Myocyte (in vitro differentiated cells): ENCODE measurements around the gene ZNF658. TPM values are rescaled to one million over a fixed set of nuclear protein-coding genes. Genes with fewer than 3 reads are reported as not detected.
"Not testable (repeated sequence)": the region's sequence is repeated elsewhere in the genome, so short reads cannot be mapped to it uniquely, and the experiment has no call there.

Source experiments
- DNase-seq: peaks from one replicate; pipeline ENCODE4 v3.0.0-alpha.2; 2012; ENCODE audit warnings: low read depth
- polyA plus RNA-seq: library from polyadenylated mRNA; unstranded; fragments of >200 nt; gene quantifications from one replicate; pipeline ENCODE4 v1.2.1, GENCODE V29; 2012; ENCODE audit warnings: missing spikeins
- total RNA-seq: library from RNA; depleted of rRNA; stranded (reverse); fragments of >200 nt; gene quantifications from 2 replicates; pipeline ENCODE4 v1.2.3, GENCODE V29; 2014

ZNF658 gene
- 4.6 and 5.3 TPM in 2 replicates for total RNA-seq
- 1.2 TPM for polyA plus RNA-seq

GRCh38 chr9:66900490-66901131, at the start of gene ZNF658:
Gene ZNF658 (plus strand): TSS chr9:66900725. CDS start chr9:66903562, 2,837 bp downstream.
- DNase-seq: peak; percentile 88

- DNase-seq: not testable (repeated sequence)
Observed at GRCh38 chr9:66861732-66862131, 38.8 kb upstream of the ZNF658 start.

- not testable (repeated sequence) for DNase-seq
Observed at GRCh38 chr9:66868660-66869059, 31.9 kb upstream of the ZNF658 start.

GRCh38 chr9:66880605-66881004, 19.9 kb upstream of the ZNF658 start:
- not testable (repeated sequence) for DNase-seq

GRCh38 chr9:66881847-66882246, 18.7 kb upstream of the ZNF658 start:
- not testable (repeated sequence) for DNase-seq

- not testable (repeated sequence) for DNase-seq
Observed at GRCh38 chr9:66890334-66890733, 10.2 kb upstream of the ZNF658 start.

GRCh38 chr9:66901141-66901540, 616 bp downstream of the ZNF658 start:
- DNase-seq: not testable (repeated sequence)

- not testable (repeated sequence) for DNase-seq
Observed at GRCh38 chr9:66909560-66909959, 9.0 kb downstream of the ZNF658 start.

- not testable (repeated sequence) for DNase-seq
Observed at GRCh38 chr9:66920072-66920471, 19.5 kb downstream of the ZNF658 start.

GRCh38 chr9:66936194-66936870, 35.8 kb downstream of the ZNF658 start:
- not testable (repeated sequence) for DNase-seq

GRCh38 chr9:66937662-66938061, 37.1 kb downstream of the ZNF658 start:
- not testable (repeated sequence) for DNase-seq

GRCh38 chr9:66938322-66938721, 37.8 kb downstream of the ZNF658 start:
- DNase-seq: not testable (repeated sequence)

- DNase-seq: not testable (repeated sequence)
Observed at GRCh38 chr9:66939878-66940830, 39.6 kb downstream of the ZNF658 start.

GRCh38 chr9:66942400-66943155, 42.1 kb downstream of the ZNF658 start:
- DNase-seq: not testable (repeated sequence)

GRCh38 chr9:66952576-66952975, 52.1 kb downstream of the ZNF658 start:
- DNase-seq: not testable (repeated sequence)

Other genes starting within 250 kb of the ZNF658 start
- gene SPATA31A3, start 91.8 kb downstream of the ZNF658 start, total RNA-seq: not detected in 2 replicates